ENCODE measurements around the gene EIF4E1B. TPM values are rescaled to one million over a fixed set of nuclear protein-coding genes. Genes with fewer than 3 reads are reported as not detected.
A peak's percentile ranks its signal among the peaks of the same experiment; 100 is the strongest.

EIF4E1B gene
- total RNA-seq, 4 donors from 2014 or later: not detected

DNA sequence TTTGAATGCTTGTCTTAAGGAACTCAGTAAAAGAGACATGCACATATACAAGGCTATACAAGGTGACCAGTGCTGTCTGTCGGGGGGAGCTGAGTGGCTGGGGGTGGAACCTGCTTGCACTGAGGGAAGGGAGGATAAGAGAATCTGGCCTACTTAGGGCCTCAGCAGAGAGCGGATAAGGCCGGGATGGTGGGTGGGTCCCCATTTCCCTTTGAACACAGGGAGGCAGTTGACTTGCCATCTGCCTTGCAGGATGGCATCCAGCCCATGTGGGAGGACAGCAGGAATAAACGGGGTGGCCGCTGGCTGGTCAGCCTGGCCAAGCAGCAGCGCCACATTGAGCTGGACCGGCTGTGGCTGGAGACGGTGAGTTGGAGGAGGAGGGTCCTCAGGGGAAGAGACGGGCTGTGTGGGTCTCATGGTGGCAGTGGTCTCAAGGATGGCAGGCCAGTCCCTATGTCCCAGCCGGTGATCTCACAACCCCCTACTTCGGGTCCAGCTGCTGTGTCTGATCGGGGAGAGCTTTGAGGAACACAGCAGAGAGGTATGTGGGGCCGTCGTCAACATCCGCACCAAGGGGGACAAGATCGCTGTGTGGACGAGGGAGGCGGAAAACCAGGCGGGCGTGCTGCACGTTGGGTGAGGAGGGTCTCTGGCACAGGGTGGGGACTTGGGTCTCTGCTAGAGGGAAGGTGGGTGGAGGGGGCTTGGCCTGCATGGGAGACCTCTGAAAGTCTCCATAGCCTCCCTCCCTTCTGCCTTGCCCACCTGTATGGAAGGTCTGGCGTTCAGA, 14.6 kb downstream of the EIF4E1B start:
- no peaks in the 10 kb centered on the region for H3K27me3 ChIP-seq
- H3K27ac ChIP-seq: no peak overlapping the region
- H3K36me3 ChIP-seq: no peaks in the 10 kb centered on the region
- H3K4me1 ChIP-seq: peaks cover 17 to 19% of the 10 kb centered on the region in 2 donors
- DNase-seq (no peak), ATAC-seq (no peak)
- TF ChIP-seq, protein P1, sequence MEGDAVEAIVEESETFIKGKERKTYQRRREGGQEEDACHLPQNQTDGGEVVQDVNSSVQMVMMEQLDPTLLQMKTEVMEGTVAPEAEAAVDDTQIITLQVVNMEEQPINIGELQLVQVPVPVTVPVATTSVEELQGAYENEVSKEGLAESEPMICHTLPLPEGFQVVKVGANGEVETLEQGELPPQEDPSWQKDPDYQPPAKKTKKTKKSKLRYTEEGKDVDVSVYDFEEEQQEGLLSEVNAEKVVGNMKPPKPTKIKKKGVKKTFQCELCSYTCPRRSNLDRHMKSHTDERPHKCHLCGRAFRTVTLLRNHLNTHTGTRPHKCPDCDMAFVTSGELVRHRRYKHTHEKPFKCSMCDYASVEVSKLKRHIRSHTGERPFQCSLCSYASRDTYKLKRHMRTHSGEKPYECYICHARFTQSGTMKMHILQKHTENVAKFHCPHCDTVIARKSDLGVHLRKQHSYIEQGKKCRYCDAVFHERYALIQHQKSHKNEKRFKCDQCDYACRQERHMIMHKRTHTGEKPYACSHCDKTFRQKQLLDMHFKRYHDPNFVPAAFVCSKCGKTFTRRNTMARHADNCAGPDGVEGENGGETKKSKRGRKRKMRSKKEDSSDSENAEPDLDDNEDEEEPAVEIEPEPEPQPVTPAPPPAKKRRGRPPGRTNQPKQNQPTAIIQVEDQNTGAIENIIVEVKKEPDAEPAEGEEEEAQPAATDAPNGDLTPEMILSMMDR (IDR thresholded peaks at IDR 0.05 in 4 of 5, conservative IDR thresholded peaks at IDR 0.05 in 1 of 5): no peak
- no peak for TF ChIP-seq POLR2A (IDR thresholded peaks at IDR 0.05)
- intact Hi-C loops (cut with DNase I; ENCODE audit: low total_unique reads) (loop anchor here (10.0 kb wide), 1 partner anchor 260 kb away; the partner anchor contains the start of genes HIGD2A and NOP16), in situ Hi-C loops (cut with MboI; ENCODE audit: low sequenced_read_pairs in 4 of 4) (no loop called here)
- H3K4me3 ChIP-seq: no peak overlapping the region
- no peaks in the 10 kb centered on the region for H3K9me3 ChIP-seq

DNA sequence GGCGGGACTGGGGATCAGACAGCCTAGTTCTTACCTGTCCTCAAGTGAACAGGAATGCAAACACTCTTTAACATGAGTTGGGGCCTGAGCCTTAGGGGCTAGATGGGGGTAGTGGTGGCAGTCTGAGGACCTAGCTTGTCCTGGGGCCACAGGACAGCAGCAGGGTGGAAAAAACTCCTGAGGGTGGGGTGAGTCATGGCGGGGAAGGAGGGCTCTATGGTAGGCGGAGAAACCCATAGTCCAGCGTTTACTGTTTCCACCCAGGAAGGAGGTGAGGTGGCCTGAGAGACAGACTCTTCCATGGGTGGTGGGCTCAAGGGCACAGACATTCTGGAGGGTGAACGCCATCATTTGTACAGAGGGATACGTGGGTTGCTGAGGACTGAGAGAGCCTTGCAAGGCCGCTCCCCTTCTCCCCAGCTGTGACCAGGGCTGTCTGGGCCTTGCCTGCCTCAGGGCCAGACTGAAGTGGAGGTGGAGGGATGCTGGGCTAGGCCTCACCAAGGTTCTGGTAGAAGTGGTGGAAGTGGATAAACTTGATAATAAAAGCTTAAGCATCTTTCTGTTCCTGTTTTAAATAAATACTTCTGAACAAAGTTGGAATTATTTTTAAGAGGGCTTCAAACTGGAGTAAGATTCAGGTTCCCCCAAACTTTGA, 15.7 kb downstream of the EIF4E1B start:
- no peak for TF ChIP-seq POLR2A (IDR thresholded peaks at IDR 0.05)
- TF ChIP-seq, protein P1 (IDR thresholded peaks at IDR 0.05 in 4 of 5, conservative IDR thresholded peaks at IDR 0.05 in 1 of 5): no peak
- Histone ChIP-seq H3K27ac (peak overlapping the region; percentile 76 to 85 (median 83)), H3K36me3 (no peaks in the 10 kb centered on the region), H3K27me3 (no peaks in the 10 kb centered on the region), H3K4me1 (peaks cover 12 to 17% of the 10 kb centered on the region in 2 donors), H3K4me3 (peak overlapping the region in 2 of 4 donors; percentile 56 to 76), H3K9me3 (no peaks in the 10 kb centered on the region)
- ATAC-seq: no peak
- intact Hi-C loops (cut with DNase I; ENCODE audit: low total_unique reads) (loop anchor here (10.0 kb wide), 1 partner anchor 261 kb away; the partner anchor contains the start of genes HIGD2A and NOP16), in situ Hi-C loops (cut with MboI; ENCODE audit: low sequenced_read_pairs in 4 of 4) (no loop called here)
- no peak for DNase-seq

DNA sequence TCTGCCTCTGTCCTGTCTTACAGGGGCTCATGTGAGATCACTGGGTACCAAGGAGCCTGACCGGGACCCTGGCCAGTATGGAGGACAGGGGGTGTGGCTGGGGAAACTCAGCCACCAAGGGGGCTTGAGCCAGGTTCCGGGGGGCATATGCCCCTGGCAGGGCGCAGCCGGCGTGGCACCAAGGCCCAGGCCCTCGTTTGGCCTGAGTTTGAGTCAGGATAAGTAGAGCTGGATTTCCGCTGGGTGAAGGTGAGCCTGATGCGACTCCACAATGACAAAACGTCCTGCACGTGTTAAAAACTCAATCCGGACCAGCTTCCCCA, 16.2 kb downstream of the EIF4E1B start:
- no peak for DNase-seq
- Histone ChIP-seq H3K4me3 (peak overlapping the region; percentile 46 to 87 (median 66)), H3K4me1 (peaks cover 12 to 17% of the 10 kb centered on the region in 2 donors), H3K27me3 (no peaks in the 10 kb centered on the region), H3K27ac (peak overlapping the region; percentile 76 to 85 (median 83)), H3K36me3 (no peaks in the 10 kb centered on the region), H3K9me3 (no peaks in the 10 kb centered on the region)
- intact Hi-C loops (cut with DNase I; ENCODE audit: low total_unique reads) (loop anchor here (1.0 to 10.0 kb wide), 5 partner anchors 35 to 262 kb away; partner anchors contain the start of genes CLTB, HIGD2A and NOP16), in situ Hi-C loops (cut with MboI; ENCODE audit: low sequenced_read_pairs in 4 of 4) (no loop called here)
- peak in 1 of 2 donors; percentile 2 for ATAC-seq
- TF ChIP-seq POLR2A (IDR thresholded peaks at IDR 0.05): no peak
- TF ChIP-seq, protein P1 (IDR thresholded peaks at IDR 0.05 in 4 of 5, conservative IDR thresholded peaks at IDR 0.05 in 1 of 5): no peak

DNA sequence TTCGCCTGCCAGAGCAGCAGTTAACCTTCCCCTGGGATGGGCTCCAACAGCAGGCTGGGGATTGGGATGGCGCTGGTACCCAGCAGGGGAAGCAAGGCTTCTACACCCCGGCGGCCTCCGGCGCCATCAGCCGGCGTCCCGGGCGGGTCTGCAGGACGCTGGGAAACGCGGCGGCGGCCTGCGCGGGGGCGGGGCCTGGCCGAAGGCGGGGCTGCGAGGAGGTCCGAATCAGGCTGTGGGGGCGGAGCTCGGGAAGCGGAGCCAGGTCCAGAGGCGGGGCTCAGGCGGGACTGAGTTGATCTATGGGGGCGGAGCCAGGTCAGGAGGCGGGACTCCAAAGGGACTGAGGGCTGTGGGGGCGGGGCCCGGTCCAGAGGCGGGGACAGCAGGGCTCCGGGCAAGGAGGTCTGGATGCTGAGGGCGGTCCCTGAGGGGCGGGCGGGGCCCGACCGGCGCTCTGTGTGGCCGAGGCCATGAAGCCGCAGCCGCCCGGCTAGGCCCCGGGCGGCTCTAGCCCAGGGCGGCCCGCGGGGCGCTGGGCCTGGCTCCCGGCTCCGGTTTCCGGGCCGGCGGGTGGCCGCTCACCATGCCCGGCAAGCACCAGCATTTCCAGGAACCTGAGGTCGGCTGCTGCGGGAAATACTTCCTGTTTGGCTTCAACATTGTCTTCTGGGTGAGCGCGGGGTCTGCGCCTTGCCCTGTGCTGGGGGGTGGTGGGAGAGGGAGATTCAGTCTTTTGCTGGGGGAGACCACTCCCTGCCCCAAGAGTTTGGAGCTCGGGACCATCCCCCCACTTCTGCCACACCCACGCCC, 16.8 kb downstream of the EIF4E1B start, which contains the start of gene TSPAN17:
Gene TSPAN17, plus strand, starts transcription at position 455 of the 813 bp plus-strand sequence. Its CDS starts 132 bp downstream, at position 587.
- intact Hi-C loops (cut with DNase I; ENCODE audit: low total_unique reads) (loop anchor here (1.0 to 10.0 kb wide), 5 partner anchors 36 to 262 kb away; partner anchors contain the start of genes CLTB, HIGD2A and NOP16), in situ Hi-C loops (cut with MboI; ENCODE audit: low sequenced_read_pairs in 4 of 4) (no loop called here)
- H3K9me3 ChIP-seq: no peaks in the 10 kb centered on the region

More for the DNA sequence above, 16.8 kb downstream of the EIF4E1B start, which contains the start of gene TSPAN17:
- peak within 1 kb of the TSS; percentile 74 to 87 (median 80) for H3K4me3 ChIP-seq
- H3K27me3 ChIP-seq: no peaks in the 10 kb centered on the region
- DNase-seq (peak; percentile 100), ATAC-seq (peak; percentile 95 to 96)
- no peaks in the 10 kb centered on the region for H3K36me3 ChIP-seq
- TF ChIP-seq POLR2A (IDR thresholded peaks at IDR 0.05): peak; percentile 65 to 67
- TF ChIP-seq, protein P1 (IDR thresholded peaks at IDR 0.05 in 4 of 5, conservative IDR thresholded peaks at IDR 0.05 in 1 of 5): peak in 4 of 5 experiments; percentile 25 to 58 (median 48)
- peaks cover 12 to 17% of the 10 kb centered on the region in 2 donors for H3K4me1 ChIP-seq
- peak within 1 kb of the TSS; percentile 77 to 85 (median 83) for H3K27ac ChIP-seq
